ENCODE measurements around the gene CHRNA4. TPM values are rescaled to one million over a fixed set of nuclear protein-coding genes. Genes with fewer than 3 reads are reported as not detected.
A peak's percentile ranks its signal among the peaks of the same experiment; 100 is the strongest.

Gene CHRNA4
- total and polyA plus RNA-seq, 2 of the 13 experiments (the other 11 are each of a cell fraction or from before 2014, with no cell fraction given), result not detected

DNA sequence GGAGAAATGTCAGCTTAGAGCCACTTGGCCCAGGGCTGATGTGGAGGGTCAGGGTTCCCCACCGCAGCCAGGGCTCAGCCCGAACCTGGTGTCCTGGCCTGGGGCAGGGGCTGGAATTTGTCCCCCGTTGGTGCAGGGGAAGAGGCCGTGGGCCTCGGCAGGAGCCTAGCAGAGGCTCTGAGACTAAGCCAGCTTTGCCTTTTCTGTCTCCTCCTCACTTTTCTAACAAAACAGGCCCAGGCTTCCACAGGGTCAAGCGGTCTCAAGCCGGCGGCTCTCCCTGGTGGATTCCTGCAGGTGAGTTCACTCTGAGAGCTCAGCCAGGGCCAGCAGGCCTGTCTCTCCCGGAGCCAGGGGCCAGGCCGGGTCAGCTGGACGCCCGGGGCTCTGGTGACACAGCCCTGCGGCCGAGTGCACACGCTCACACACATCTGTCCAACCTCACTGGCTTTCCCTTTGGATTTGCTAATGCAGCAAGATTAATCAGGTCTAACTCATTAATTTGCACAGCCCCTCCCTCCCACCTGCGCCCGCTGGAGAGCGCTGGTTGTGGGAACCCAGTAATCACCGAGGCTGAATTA is 2.9 kb upstream of the CHRNA4 start (continued):
- no peak for TF ChIP-seq ZNF674 (CRISPR knock-in tag; IDR thresholded peaks at IDR 0.05; ENCODE audit: low read depth)
- TF ChIP-seq ZFYVE20 (CRISPR knock-in tag; IDR thresholded peaks at IDR 0.05; ENCODE audit: borderline replicate concordance, low read depth), result 0 out of 2 replicates have a peak, but pooled peaks have one; percentile 17
- TF ChIP-seq LCORL (IDR thresholded peaks at IDR 0.05), result no peak
- 0 out of 2 replicates have a peak, but pooled peaks have one; percentile 41 for TF ChIP-seq LCORL (CRISPR knock-in tag; IDR thresholded peaks at IDR 0.05)
- TF ChIP-seq FOXM1 (CRISPR knock-in tag; IDR thresholded peaks at IDR 0.05), result no peak
- peak; percentile 74; the same call in 1 of the 2 replicates for TF ChIP-seq ZNF512B (CRISPR knock-in tag; IDR thresholded peaks at IDR 0.05; ENCODE audit: borderline replicate concordance)

GRCh38 chr20:63363013-63363957 is 2.1 kb upstream of the CHRNA4 start:
- CTCF ChIA-PET (ENCODE audit: low intra/inter-chr PET ratio, low total read pairs), result no interaction called here
- Histone ChIP-seq H3K4me1 (ENCODE audit: insufficient read depth, low read length) (peaks cover 54% of the 10 kb centered on the region), H3K79me2 (ENCODE audit: insufficient read depth, low read length) (no peaks in the 10 kb centered on the region), H2AFZ (ENCODE audit: low read length) (no peak overlapping the region), H3K27me3 (ENCODE audit: control insufficient read depth in 1 of 2, insufficient read depth in 2 of 2, low read length in 2 of 2) (peaks cover 25 to 73% of the 10 kb centered on the region in 2 experiments), H3K36me3 (replicated peaks in 1 of 2; ENCODE audit: control insufficient read depth in 1 of 2, insufficient read depth in 2 of 2, low read length in 2 of 2) (no peaks in the 10 kb centered on the region; a peak in 1 of 5 replicates), H3K9me3 (ENCODE audit: low read length) (no peaks in the 10 kb centered on the region), H4K20me1 (ENCODE audit: insufficient read depth, low read length) (peaks cover 18% of the 10 kb centered on the region; the same call in 1 of the 2 replicates), H3K27ac (ENCODE audit: extremely low read length, insufficient read depth, low read length) (no peak overlapping the region), H3K4me2 (ENCODE audit: low read depth, low read length) (peak overlapping the region; percentile 61), H3K9ac (ENCODE audit: insufficient read depth, low read depth, low read length) (no peak overlapping the region), H3K4me3 (replicated peaks in 1 of 3; ENCODE audit: insufficient read depth in 1 of 3, low read depth in 2 of 3, low read length in 3 of 3) (peak overlapping the region in 1 of 3 experiments; percentile 47; a peak in 2 of 6 replicates)
- in situ Hi-C loops (cut with HindIII; ENCODE audit: extremely low pct_ligation_motif_present, low pct_unique_long_range_greater_than_20kb), result no loop called here
- BruUV-seq (replicated peaks), result no TSS peak
- FAIRE-seq (peak; percentile 75), ATAC-seq (peak; percentile 44), DNase-seq (ENCODE audit: low spot score) (no peak)
- WGBS (ENCODE audit: low lambda C conversion rate), result 10% methylated on average over 19 of the region's 23 CpGs
- intact Hi-C loops (cut with micrococcal nuclease; ENCODE audit: unreplicated experiment), result no loop called here
- POLR2A ChIA-PET, result interaction anchor here (1.2 kb wide), 1 partner anchor 15 kb away, joined by 7 read pairs; no protein-coding TSS in a partner anchor
- no peak for TF ChIP-seq JUND (CRISPR knock-in tag; IDR thresholded peaks at IDR 0.05)
- TF ChIP-seq PPARG (CRISPR knock-in tag; conservative IDR thresholded peaks at IDR 0.05), result peak; percentile 79
- 0 out of 2 replicates have a peak, but pooled peaks have one; percentile 17 for TF ChIP-seq FOXJ3 (CRISPR knock-in tag; IDR thresholded peaks at IDR 0.05; ENCODE audit: borderline replicate concordance)
- TF ChIP-seq, protein P1, sequence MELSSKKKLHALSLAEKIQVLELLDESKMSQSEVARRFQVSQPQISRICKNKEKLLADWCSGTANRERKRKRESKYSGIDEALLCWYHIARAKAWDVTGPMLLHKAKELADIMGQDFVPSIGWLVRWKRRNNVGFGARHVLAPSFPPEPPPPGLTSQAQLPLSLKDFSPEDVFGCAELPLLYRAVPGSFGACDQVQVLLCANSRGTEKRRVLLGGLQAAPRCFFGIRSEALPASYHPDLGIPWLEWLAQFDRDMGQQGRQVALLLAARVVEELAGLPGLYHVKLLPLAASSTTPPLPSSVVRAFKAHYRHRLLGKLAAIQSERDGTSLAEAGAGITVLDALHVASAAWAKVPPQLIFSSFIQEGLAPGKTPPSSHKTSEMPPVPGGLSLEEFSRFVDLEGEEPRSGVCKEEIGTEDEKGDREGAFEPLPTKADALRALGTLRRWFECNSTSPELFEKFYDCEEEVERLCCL (CRISPR knock-in tag; IDR thresholded peaks at IDR 0.05; ENCODE audit: borderline replicate concordance), result no peak
- peak; percentile 65 for TF ChIP-seq ZNF501 (CRISPR knock-in tag; IDR thresholded peaks at IDR 0.05)
- peak; percentile 48; the same call in 1 of the 2 replicates for TF ChIP-seq MAX (IDR thresholded peaks at IDR 0.05)
- TF ChIP-seq, protein P2, sequence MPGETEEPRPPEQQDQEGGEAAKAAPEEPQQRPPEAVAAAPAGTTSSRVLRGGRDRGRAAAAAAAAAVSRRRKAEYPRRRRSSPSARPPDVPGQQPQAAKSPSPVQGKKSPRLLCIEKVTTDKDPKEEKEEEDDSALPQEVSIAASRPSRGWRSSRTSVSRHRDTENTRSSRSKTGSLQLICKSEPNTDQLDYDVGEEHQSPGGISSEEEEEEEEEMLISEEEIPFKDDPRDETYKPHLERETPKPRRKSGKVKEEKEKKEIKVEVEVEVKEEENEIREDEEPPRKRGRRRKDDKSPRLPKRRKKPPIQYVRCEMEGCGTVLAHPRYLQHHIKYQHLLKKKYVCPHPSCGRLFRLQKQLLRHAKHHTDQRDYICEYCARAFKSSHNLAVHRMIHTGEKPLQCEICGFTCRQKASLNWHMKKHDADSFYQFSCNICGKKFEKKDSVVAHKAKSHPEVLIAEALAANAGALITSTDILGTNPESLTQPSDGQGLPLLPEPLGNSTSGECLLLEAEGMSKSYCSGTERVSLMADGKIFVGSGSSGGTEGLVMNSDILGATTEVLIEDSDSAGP (CRISPR knock-in tag; IDR thresholded peaks at IDR 0.05; ENCODE audit: borderline replicate concordance), result peak; percentile 65; the same call in 1 of the 2 replicates
- TF ChIP-seq GZF1 (CRISPR knock-in tag; IDR thresholded peaks at IDR 0.05), result no peak
